ENCODE measurements around the gene TSEN54. TPM values are rescaled to one million over a fixed set of nuclear protein-coding genes. Genes with fewer than 3 reads are reported as not detected.

The TSEN54 gene
- total RNA-seq, 1 experiment from 2014 or later: 42.6 TPM

DNA sequence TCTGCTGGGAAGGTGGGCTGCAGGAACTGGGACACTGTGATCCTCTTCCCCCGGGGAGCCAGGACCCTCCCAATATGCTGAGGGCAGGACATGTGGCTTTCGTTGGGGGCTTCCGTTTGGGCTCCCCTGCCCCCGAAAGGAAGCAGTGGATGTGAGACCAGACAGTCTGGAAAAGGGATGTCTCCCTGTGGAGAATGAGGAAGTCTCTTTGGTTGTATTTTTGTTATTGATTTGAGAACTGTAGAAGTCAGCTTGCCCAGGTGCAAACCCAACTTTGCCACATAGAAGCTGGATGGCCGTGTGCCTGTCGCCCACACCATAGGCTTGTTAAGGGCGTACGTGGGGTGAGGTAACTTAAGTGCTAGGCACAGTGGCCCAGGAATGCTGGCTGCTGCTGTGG is 27.9 kb downstream of the TSEN54 start:
- Histone ChIP-seq H3K4me3 (no peak overlapping the region), H3K4me1 (replicated peaks; ENCODE audit: insufficient read depth) (peaks cover 17% of the 10 kb centered on the region), H3F3A (ENCODE audit: insufficient read depth, low read depth) (peaks cover 23% of the 10 kb centered on the region), H4K20me1 (ENCODE audit: insufficient read depth) (no peaks in the 10 kb centered on the region), H3K36me3 (ENCODE audit: low read depth) (no peaks in the 10 kb centered on the region), H3K27ac (no peak overlapping the region), H3K79me2 (ENCODE audit: low read depth) (0 out of 2 replicates have a peak, but pooled peaks cover 6% of the 10 kb centered on the region), H2AFZ (no peak overlapping the region), H3K4me2 (no peak overlapping the region), H3K27me3 (ENCODE audit: insufficient read depth, low read depth) (no peaks in the 10 kb centered on the region), H3K9me2 (ENCODE audit: insufficient read depth) (no peaks in the 10 kb centered on the region), H3K9me3 (ENCODE audit: insufficient read depth, low read depth) (no peaks in the 10 kb centered on the region)
- no peak for DNase-seq
- TF ChIP-seq EZH2 (IDR thresholded peaks at IDR 0.05; ENCODE audit: low read depth): no peak
- TF ChIP-seq, protein P1, sequence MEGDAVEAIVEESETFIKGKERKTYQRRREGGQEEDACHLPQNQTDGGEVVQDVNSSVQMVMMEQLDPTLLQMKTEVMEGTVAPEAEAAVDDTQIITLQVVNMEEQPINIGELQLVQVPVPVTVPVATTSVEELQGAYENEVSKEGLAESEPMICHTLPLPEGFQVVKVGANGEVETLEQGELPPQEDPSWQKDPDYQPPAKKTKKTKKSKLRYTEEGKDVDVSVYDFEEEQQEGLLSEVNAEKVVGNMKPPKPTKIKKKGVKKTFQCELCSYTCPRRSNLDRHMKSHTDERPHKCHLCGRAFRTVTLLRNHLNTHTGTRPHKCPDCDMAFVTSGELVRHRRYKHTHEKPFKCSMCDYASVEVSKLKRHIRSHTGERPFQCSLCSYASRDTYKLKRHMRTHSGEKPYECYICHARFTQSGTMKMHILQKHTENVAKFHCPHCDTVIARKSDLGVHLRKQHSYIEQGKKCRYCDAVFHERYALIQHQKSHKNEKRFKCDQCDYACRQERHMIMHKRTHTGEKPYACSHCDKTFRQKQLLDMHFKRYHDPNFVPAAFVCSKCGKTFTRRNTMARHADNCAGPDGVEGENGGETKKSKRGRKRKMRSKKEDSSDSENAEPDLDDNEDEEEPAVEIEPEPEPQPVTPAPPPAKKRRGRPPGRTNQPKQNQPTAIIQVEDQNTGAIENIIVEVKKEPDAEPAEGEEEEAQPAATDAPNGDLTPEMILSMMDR (conservative IDR thresholded peaks at IDR 0.05): no peak
- CTCF ChIA-PET: no interaction called here
- BruUV-seq (replicated peaks): no TSS peak
- intact Hi-C loops (cut with micrococcal nuclease; ENCODE audit: unreplicated experiment): no loop called here
- POLR2A ChIA-PET (ENCODE audit: unreplicated experiment): no interaction called here

DNA sequence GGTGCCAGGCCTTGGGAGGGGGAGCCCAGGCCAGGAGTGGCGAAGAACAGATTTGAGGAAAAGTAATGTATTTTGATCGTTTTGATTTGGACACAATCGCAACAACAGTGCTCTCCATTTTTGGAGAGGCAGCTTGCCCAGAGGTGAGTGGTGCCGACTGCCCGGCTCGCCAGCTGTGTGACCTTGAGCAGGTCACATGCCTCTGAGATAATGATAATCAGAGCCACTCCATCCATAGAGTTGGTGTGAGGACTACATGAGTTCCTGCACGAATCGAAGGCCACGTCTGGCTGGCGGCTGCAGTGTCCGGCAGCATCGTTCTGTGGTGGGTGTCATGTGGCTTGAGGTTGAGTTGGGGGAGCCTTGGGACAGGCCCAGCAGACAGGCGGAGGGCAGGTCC is 29.9 kb downstream of the TSEN54 start:
- BruUV-seq (replicated peaks): no TSS peak
- Histone ChIP-seq H3K4me2 (no peak overlapping the region), H3K9me2 (ENCODE audit: insufficient read depth) (no peaks in the 10 kb centered on the region), H2AFZ (no peak overlapping the region), H4K20me1 (ENCODE audit: insufficient read depth) (no peaks in the 10 kb centered on the region), H3K9me3 (ENCODE audit: insufficient read depth, low read depth) (no peaks in the 10 kb centered on the region), H3F3A (ENCODE audit: insufficient read depth, low read depth) (peaks cover 40% of the 10 kb centered on the region), H3K27ac (no peak overlapping the region), H3K4me3 (no peak overlapping the region), H3K27me3 (ENCODE audit: insufficient read depth, low read depth) (no peaks in the 10 kb centered on the region), H3K4me1 (replicated peaks; ENCODE audit: insufficient read depth) (peaks cover 30% of the 10 kb centered on the region), H3K36me3 (ENCODE audit: low read depth) (no peaks in the 10 kb centered on the region), H3K79me2 (ENCODE audit: low read depth) (peaks cover 4% of the 10 kb centered on the region; the same call in 1 of the 2 replicates)
- POLR2A ChIA-PET (ENCODE audit: unreplicated experiment): interaction anchor here (0.6 kb wide), 1 partner anchor 113 kb away, joined by 6 read pairs; no protein-coding TSS in a partner anchor
- TF ChIP-seq EZH2 (IDR thresholded peaks at IDR 0.05; ENCODE audit: low read depth): no peak
- TF ChIP-seq, protein P1 (conservative IDR thresholded peaks at IDR 0.05): no peak
- CTCF ChIA-PET: no interaction called here
- DNase-seq: no peak
- intact Hi-C loops (cut with micrococcal nuclease; ENCODE audit: unreplicated experiment): loop anchor here (5.0 kb wide), 1 partner anchor 41 kb away; the partner anchor contains the start of gene MYO15B

GRCh38 chr17:75547091-75547490 is 30.8 kb downstream of the TSEN54 start:
- POLR2A ChIA-PET (ENCODE audit: unreplicated experiment): no interaction called here
- H3K9me3 ChIP-seq (ENCODE audit: insufficient read depth, low read depth): no peaks in the 10 kb centered on the region
- H3K27ac ChIP-seq: no peak overlapping the region
- H3F3A ChIP-seq (ENCODE audit: insufficient read depth, low read depth): peaks cover 41% of the 10 kb centered on the region
- H2AFZ ChIP-seq: no peak overlapping the region
- H3K9me2 ChIP-seq (ENCODE audit: insufficient read depth): no peaks in the 10 kb centered on the region
- CTCF ChIA-PET: no interaction called here
- peaks cover 6% of the 10 kb centered on the region; the same call in 1 of the 2 replicates for H3K79me2 ChIP-seq (ENCODE audit: low read depth)
- TF ChIP-seq EZH2 (IDR thresholded peaks at IDR 0.05; ENCODE audit: low read depth): no peak
- TF ChIP-seq, protein P1 (conservative IDR thresholded peaks at IDR 0.05): no peak
- H3K4me3 ChIP-seq: no peak overlapping the region
- no peaks in the 10 kb centered on the region for H3K36me3 ChIP-seq (ENCODE audit: low read depth)
- intact Hi-C loops (cut with micrococcal nuclease; ENCODE audit: unreplicated experiment): loop anchor here (5.0 kb wide), 1 partner anchor 40 kb away; the partner anchor contains the start of gene MYO15B
- no peak for DNase-seq
- H3K4me1 ChIP-seq (replicated peaks; ENCODE audit: insufficient read depth): peaks cover 31% of the 10 kb centered on the region
- H4K20me1 ChIP-seq (ENCODE audit: insufficient read depth): no peaks in the 10 kb centered on the region
- H3K4me2 ChIP-seq: no peak overlapping the region
- no TSS peak for BruUV-seq (replicated peaks)
- H3K27me3 ChIP-seq (ENCODE audit: insufficient read depth, low read depth): no peaks in the 10 kb centered on the region

All from PC-9 (cell line).